Epithelial cell of esophagus (primary cell): ENCODE results near the gene CAV2.
A peak's percentile ranks its signal among the peaks of the same experiment; 100 is the strongest.

Experiments
- DNase-seq: peaks from one replicate; pipeline ENCODE4 v3.0.0; 2010; ENCODE audit warnings: low read depth
- H3K4me3 ChIP-seq: 2 replicates; pipeline ENCODE4 v1.5.1; 2011; ENCODE audit warnings: mild to moderate bottlenecking, low read length, control low read depth
- TF ChIP-seq, protein P1 (sequence below): IDR thresholded peaks from 2 replicates; pipeline ENCODE4 v1.5.1; 2011; ENCODE audit warnings: low read depth, mild to moderate bottlenecking, low read length, control low read depth, inconsistent platforms; ENCODE audit not compliant: insufficient read depth; ENCODE audit errors: missing control alignments

CAV2 gene

GRCh38 chr7:116526897-116527296 is 27.4 kb downstream of the CAV2 start:
- peak overlapping the region; percentile 94 for H3K4me3 ChIP-seq
- DNase-seq: peak; percentile 54
- TF ChIP-seq, protein P1, sequence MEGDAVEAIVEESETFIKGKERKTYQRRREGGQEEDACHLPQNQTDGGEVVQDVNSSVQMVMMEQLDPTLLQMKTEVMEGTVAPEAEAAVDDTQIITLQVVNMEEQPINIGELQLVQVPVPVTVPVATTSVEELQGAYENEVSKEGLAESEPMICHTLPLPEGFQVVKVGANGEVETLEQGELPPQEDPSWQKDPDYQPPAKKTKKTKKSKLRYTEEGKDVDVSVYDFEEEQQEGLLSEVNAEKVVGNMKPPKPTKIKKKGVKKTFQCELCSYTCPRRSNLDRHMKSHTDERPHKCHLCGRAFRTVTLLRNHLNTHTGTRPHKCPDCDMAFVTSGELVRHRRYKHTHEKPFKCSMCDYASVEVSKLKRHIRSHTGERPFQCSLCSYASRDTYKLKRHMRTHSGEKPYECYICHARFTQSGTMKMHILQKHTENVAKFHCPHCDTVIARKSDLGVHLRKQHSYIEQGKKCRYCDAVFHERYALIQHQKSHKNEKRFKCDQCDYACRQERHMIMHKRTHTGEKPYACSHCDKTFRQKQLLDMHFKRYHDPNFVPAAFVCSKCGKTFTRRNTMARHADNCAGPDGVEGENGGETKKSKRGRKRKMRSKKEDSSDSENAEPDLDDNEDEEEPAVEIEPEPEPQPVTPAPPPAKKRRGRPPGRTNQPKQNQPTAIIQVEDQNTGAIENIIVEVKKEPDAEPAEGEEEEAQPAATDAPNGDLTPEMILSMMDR: no peak

DNA sequence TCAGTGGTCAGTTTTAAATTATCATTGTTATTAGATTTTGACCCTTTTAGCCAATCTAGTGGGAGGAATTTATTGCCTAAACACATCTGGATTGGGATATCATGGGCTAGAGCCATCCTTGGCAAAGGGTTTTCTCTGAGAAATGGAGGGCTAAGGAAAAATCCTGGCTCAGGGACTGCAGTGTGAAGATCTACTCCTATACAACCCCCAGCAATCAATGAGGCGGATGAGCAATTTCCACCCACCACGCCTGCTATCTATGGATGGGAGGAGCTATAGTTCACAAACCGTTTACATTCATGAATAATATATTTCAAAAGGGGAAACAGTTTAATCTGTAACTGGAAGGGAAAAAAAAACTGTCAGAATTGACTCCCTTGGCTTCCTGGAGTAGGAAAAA is 28.0 kb downstream of the CAV2 start:
- peak overlapping the region; percentile 94 for H3K4me3 ChIP-seq
- TF ChIP-seq, protein P1: no peak
- peak; percentile 39 for DNase-seq

- DNase-seq: peak; percentile 89
- TF ChIP-seq, protein P1: no peak
- peak overlapping the region; percentile 94 for H3K4me3 ChIP-seq
Measured at GRCh38 chr7:116528008-116528789, 28.7 kb downstream of the CAV2 start.

DNA sequence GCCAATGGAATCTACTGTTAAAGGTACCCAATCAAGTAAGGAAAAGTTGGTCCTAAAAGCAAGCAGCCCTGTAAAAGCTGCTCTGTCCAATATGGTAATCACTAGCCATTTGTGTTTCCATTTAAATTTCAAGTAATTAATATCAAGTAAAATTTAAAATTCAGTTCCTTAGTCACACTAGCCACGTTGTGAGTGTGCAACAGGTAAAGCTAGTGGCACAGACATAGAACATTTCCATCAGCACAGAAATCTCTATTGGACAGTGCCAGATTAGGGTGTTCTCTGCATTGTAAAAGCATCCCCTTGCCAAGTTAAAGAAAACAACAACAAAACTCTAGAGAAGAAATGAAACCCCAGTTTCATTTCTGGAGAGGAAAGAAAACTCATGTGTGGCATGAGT is 29.7 kb downstream of the CAV2 start:
- peak overlapping the region; percentile 28 for H3K4me3 ChIP-seq
- DNase-seq: no peak
- TF ChIP-seq, protein P1: no peak

DNA sequence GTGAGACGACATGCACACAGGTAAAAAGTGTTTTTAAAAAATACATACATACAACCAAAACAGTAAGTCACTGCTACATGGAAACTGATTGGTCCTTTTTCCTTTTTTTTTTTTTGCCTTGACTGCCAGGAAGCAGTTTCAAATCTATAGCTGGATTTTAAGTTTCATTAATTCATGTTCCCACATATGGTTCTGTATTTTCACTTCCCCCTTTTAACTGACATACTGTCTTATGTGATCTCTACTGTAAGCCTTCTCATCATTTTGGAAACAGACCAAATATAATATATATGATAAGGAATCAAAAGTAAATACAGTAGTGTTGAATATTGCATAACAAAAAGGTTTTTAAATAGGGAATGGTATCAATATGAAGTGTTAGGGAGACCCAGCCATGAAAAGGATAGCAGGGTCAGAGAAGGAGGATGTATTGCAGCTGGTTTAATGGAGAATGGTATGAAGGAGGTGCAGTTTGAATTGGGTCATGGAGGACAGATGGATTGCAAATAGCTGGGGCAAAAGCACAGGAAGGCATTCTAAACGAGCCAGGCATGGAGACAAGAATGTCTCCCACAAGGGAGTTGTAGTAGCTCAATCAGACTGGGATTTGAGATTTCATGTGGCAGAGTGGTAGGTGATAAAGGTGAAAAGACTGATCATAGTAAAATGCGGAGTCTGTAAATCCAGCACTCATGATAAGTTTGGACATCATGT is 30.7 kb downstream of the CAV2 start:
- TF ChIP-seq, protein P1: no peak
- peak overlapping the region; percentile 28 for H3K4me3 ChIP-seq
- DNase-seq: no peak

DNA sequence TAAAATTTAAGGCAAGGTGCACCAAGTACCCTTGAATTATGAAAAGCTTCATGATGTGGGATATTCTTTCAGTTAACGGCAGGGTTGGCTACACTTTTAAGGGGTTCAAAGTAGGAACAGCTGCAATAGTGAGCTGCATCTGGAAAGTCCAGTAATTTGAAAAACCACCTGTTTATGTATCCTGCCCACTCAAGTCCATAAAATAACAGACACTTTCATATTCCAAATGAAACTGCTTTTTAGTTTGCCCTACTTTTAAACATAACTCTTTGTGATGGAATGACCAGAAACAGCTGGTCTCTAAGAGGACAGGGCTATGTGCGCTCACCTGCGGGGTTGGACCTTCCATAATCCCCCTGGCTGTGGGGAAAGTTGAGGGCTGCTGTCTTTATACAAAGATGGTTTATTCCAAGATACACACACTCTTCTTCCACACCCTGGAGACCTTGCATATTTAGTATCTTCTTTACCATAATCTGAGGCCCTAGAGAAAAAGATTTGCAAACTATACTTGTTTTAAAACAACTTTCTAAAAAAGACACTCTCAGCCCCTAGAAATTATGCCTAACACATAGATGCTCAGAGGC is 32.7 kb downstream of the CAV2 start:
- H3K4me3 ChIP-seq: no peak overlapping the region
- TF ChIP-seq, protein P1: no peak

More for the DNA sequence above, 32.7 kb downstream of the CAV2 start:
- no peak for DNase-seq
